Head of caudate nucleus (tissue), 42 donors: Measurements from ENCODE around the gene AMBRA1.
A peak's percentile ranks its signal among the peaks of the same experiment; 100 is the strongest.
"Not testable (repeated sequence)": the region's sequence is repeated elsewhere in the genome, so short reads cannot be mapped to it uniquely, and the experiment has no call there.

Experiments used
- DNase-seq, 42 donors: peaks; one replicate each; pipeline versions ENCODE4 v3.0.0 to v3.0.0-alpha.2; 2020 to 2021; ENCODE audit warnings: mixed read lengths in 7 of 42
- intact Hi-C: fragments of 100-400 bp; cut with DNase I; formaldehyde crosslinking; loops from one replicate; pipeline ENCODE4 v1.15.0; 2022

AMBRA1 gene

GRCh38 chr11:46382646-46383403 lies 211.0 kb downstream of the AMBRA1 start:
- DNase-seq: peak in 22 of 42 donors; percentile 29 to 79 (median 60)
- intact Hi-C loops: no loop called here

GRCh38 chr11:46381819-46382645 lies 211.8 kb downstream of the AMBRA1 start:
- peak in 4 of 42 donors; percentile 28 to 56 (median 49) for DNase-seq
- intact Hi-C loops: no loop called here

- intact Hi-C loops: no loop called here
- peak in 1 of 42 donors; percentile 48 for DNase-seq
Measured at GRCh38 chr11:46381048-46381818, 212.6 kb downstream of the AMBRA1 start, which contains the start of gene MDK. TSS of gene MDK (plus strand) at chr11:46381669. CDS start at chr11:46382058, 389 bp downstream.

GRCh38 chr11:46380340-46381047 lies 213.3 kb downstream of the AMBRA1 start:
- intact Hi-C loops: no loop called here
- DNase-seq: peak in 22 of 42 donors; percentile 30 to 75 (median 50)

GRCh38 chr11:46379482-46380293 lies 214.1 kb downstream of the AMBRA1 start:
- intact Hi-C loops, DNase-seq: not testable (repeated sequence)

- intact Hi-C loops: no loop called here
- no peak for DNase-seq
Measured at GRCh38 chr11:46378811-46379481, 214.9 kb downstream of the AMBRA1 start.

- intact Hi-C loops: no loop called here
- no peak for DNase-seq
Measured at GRCh38 chr11:46378296-46378695, 215.5 kb downstream of the AMBRA1 start.

- intact Hi-C loops: no loop called here
- DNase-seq: no peak
Measured at GRCh38 chr11:46377831-46378230, 216.0 kb downstream of the AMBRA1 start.

- intact Hi-C loops: no loop called here
Measured at GRCh38 chr11:46377290-46377689, 216.5 kb downstream of the AMBRA1 start.

GRCh38 chr11:46376258-46377050 lies 217.4 kb downstream of the AMBRA1 start:
- intact Hi-C loops: no loop called here

More at GRCh38 chr11:46377290-46377689, 216.5 kb downstream of the AMBRA1 start:
- DNase-seq: no peak

GRCh38 chr11:46375392-46376101 lies 218.3 kb downstream of the AMBRA1 start:
- intact Hi-C loops: no loop called here
- DNase-seq: no peak

More at GRCh38 chr11:46376258-46377050, 217.4 kb downstream of the AMBRA1 start:
- no peak for DNase-seq

GRCh38 chr11:46374815-46375214 lies 219.0 kb downstream of the AMBRA1 start:
- DNase-seq: no peak
- intact Hi-C loops: no loop called here

GRCh38 chr11:46373787-46374740 lies 219.8 kb downstream of the AMBRA1 start:
- intact Hi-C loops: no loop called here
- no peak for DNase-seq

- intact Hi-C loops, DNase-seq: not testable (repeated sequence)
Measured at GRCh38 chr11:46372501-46372900, 221.3 kb downstream of the AMBRA1 start.

GRCh38 chr11:46372086-46372485 lies 221.7 kb downstream of the AMBRA1 start:
- intact Hi-C loops: no loop called here
- no peak for DNase-seq
